ENCODE measurements around the gene PITPNM2.

- TF ChIP-seq CTCF (IDR thresholded peaks at IDR 0.05) (no peak), POLR2AphosphoS5 (IDR thresholded peaks at IDR 0.05) (no peak), POLR2A (IDR thresholded peaks at IDR 0.05) (no peak)
Observed at GRCh38 chr12:123131291-123131832, 19.5 kb downstream of the PITPNM2 start.
